IMR-90 (cell line): ENCODE data around the gene JMJD7. TPM values are rescaled to one million over a fixed set of nuclear protein-coding genes. Genes with fewer than 3 reads are reported as not detected.

ENCODE experiments used
- ATAC-seq: fragments of 200-7000 bp; cut with Tn5 transposase; 2 replicates; pipeline ENCODE4 v1.9.1; 2020; ENCODE audit warnings: low read depth, mild to moderate bottlenecking, moderate library complexity
- BruUV-seq: library from RNA; stranded (reverse); fragments of 400-500 nt; replicated peaks from 2 replicates; lab custom pipeline; 2021; lab: Mats Ljungman, UMichigan
- CTCF ChIA-PET: fragments of 300-600 bp; formaldehyde crosslinking; extraction: SDS; loops from one replicate; lab custom pipeline; 2021; ENCODE audit warnings: antibody characterized with exemption; lab: Yijun Ruan, JAX
- POLR2A ChIA-PET: fragments of 300-600 bp; sonication (Branson Sonifier 250); formaldehyde crosslinking; loops from one replicate; lab custom pipeline; 2022; ENCODE audit warnings: antibody characterized with exemption; ENCODE audit not compliant: unreplicated experiment; lab: Charles Lee
- DNase-seq: peaks from one replicate; pipeline ENCODE4 v3.0.0; 2013
- H2AFZ ChIP-seq: replicated peaks from 2 replicates; pipeline ENCODE3; 2013; ENCODE audit warnings: low read length, mild to moderate bottlenecking; ENCODE audit not compliant: poor library complexity
- H2AK5ac ChIP-seq: 2 replicates; pipeline ENCODE4 v1.6.1; 2013; ENCODE audit warnings: low read depth, low read length, inconsistent platforms
- H2AK9ac ChIP-seq: replicated peaks from 2 replicates; pipeline ENCODE3; 2013; ENCODE audit warnings: mild to moderate bottlenecking, low read depth, low read length, moderate library complexity; ENCODE audit not compliant: poor library complexity
- H2BK120ac ChIP-seq: 2 replicates; pipeline ENCODE4 v1.6.1; 2013; ENCODE audit warnings: low read depth, low read length, inconsistent platforms
- H2BK15ac ChIP-seq: 3 replicates; pipeline ENCODE4 v1.6.1; 2013; ENCODE audit warnings: low read depth, low read length, inconsistent platforms
- H2BK20ac ChIP-seq: 2 replicates; pipeline ENCODE4 v1.6.1; 2013; ENCODE audit warnings: low read depth, mild to moderate bottlenecking, inconsistent platforms, low read length, moderate library complexity
- H2BK5ac ChIP-seq: 2 replicates; pipeline ENCODE4 v1.6.1; 2013; ENCODE audit warnings: mild to moderate bottlenecking, low read depth, low read length, inconsistent platforms; ENCODE audit not compliant: poor library complexity, severe bottlenecking
- H3K14ac ChIP-seq: replicated peaks from 2 replicates; pipeline ENCODE4 v1.6.1; 2013; ENCODE audit warnings: low read depth, low read length, inconsistent platforms
- H3K18ac ChIP-seq: 2 replicates; pipeline ENCODE4 v1.6.1; 2013; ENCODE audit warnings: low read depth, low read length, control low read depth
- H3K23ac ChIP-seq: 2 replicates; pipeline ENCODE4 v1.6.1; 2013; ENCODE audit warnings: low read depth, low read length, inconsistent platforms
- H3K27ac ChIP-seq: 2 replicates; pipeline ENCODE4 v1.5.1; 2013; ENCODE audit warnings: mild to moderate bottlenecking, control low read depth, low read length; ENCODE audit not compliant: insufficient read depth
- H3K27me3 ChIP-seq: 2 replicates; pipeline ENCODE4 v1.6.1; 2013; ENCODE audit warnings: low read length; ENCODE audit not compliant: control insufficient read depth, insufficient read depth
- H3K36me3 ChIP-seq: 2 replicates; pipeline ENCODE4 v1.6.1; 2013; ENCODE audit warnings: low read length, mixed read lengths; ENCODE audit not compliant: control insufficient read depth, insufficient read depth
- H3K4ac ChIP-seq: 2 replicates; pipeline ENCODE4 v1.6.1; 2013; ENCODE audit warnings: low read depth, low read length, inconsistent platforms
- H3K4me1 ChIP-seq: 2 replicates; pipeline ENCODE4 v1.6.1; 2013; ENCODE audit warnings: low read length, mixed read lengths; ENCODE audit not compliant: control insufficient read depth, insufficient read depth
- H3K4me2 ChIP-seq: 2 replicates; pipeline ENCODE4 v1.6.1; 2013; ENCODE audit warnings: low read depth, mild to moderate bottlenecking, control low read depth, low read length, moderate library complexity
- H3K4me3 ChIP-seq: 2 replicates; pipeline ENCODE4 v1.5.1; 2013; ENCODE audit warnings: low read depth, mild to moderate bottlenecking, control low read depth, low read length, moderate library complexity; ENCODE audit not compliant: insufficient read depth
- H3K56ac ChIP-seq: 2 replicates; pipeline ENCODE4 v1.6.1; 2013; ENCODE audit warnings: low read length, inconsistent platforms; ENCODE audit not compliant: insufficient read depth; ENCODE audit errors: extremely low read depth
- H3K79me1 ChIP-seq, 2 experiments: 2 replicates each; pipeline ENCODE4 v1.6.1; 2013; ENCODE audit warnings: low read length in 2 of 2, inconsistent platforms in 1 of 2, low read depth in 1 of 2
- H3K9ac ChIP-seq: 2 replicates; pipeline ENCODE4 v1.6.1; 2013; ENCODE audit warnings: low read depth, low read length, control low read depth
- H3K9me1 ChIP-seq: 2 replicates; pipeline ENCODE4 v1.6.1; 2013; ENCODE audit warnings: low read length, inconsistent platforms; ENCODE audit not compliant: insufficient read depth
- H3K9me3 ChIP-seq: 2 replicates; pipeline ENCODE4 v1.6.1; 2013; ENCODE audit warnings: low read length; ENCODE audit not compliant: control insufficient read depth, insufficient read depth
- H4K20me1 ChIP-seq: 2 replicates; pipeline ENCODE4 v1.6.1; 2013; ENCODE audit warnings: low read length, inconsistent platforms; ENCODE audit not compliant: insufficient read depth
- H4K5ac ChIP-seq: 2 replicates; pipeline ENCODE4 v1.6.1; 2013; ENCODE audit warnings: mild to moderate bottlenecking, low read depth, low read length, control low read depth
- H4K8ac ChIP-seq, 2 experiments: 2 replicates each; pipeline ENCODE4 v1.6.1; 2013; ENCODE audit warnings: low read depth in 2 of 2, low read length in 2 of 2, control low read depth in 1 of 2, inconsistent platforms in 1 of 2
- H4K91ac ChIP-seq: 2 replicates; pipeline ENCODE4 v1.6.1; 2013; ENCODE audit warnings: low read depth, low read length, inconsistent platforms; ENCODE audit not compliant: insufficient read depth
- BHLHE40 ChIP-seq: fragments of 150-350 bp; IDR thresholded peaks from 2 replicates; pipeline ENCODE4 v1.6.1; 2016; ENCODE audit warnings: mild to moderate bottlenecking, low read depth, low read length
- CEBPB ChIP-seq: IDR thresholded peaks from 2 replicates; pipeline ENCODE4 v1.6.1; 2012; ENCODE audit warnings: low read depth, low read length, improper control_type of control experiment
- CHD1 ChIP-seq: IDR thresholded peaks from 2 replicates; pipeline ENCODE4 v1.6.1; 2012; ENCODE audit warnings: low read depth, low read length, improper control_type of control experiment
- FOS ChIP-seq: fragments of 150-350 bp; IDR thresholded peaks from 2 replicates; pipeline ENCODE4 v1.6.1; 2016; ENCODE audit warnings: low read depth, low read length
- MAFK ChIP-seq: IDR thresholded peaks from 2 replicates; pipeline ENCODE4 v1.6.1; 2012; ENCODE audit warnings: low read depth, low read length, improper control_type of control experiment
- MAZ ChIP-seq: IDR thresholded peaks from 2 replicates; pipeline ENCODE4 v1.6.1; 2012; ENCODE audit warnings: low read depth, mild to moderate bottlenecking, low read length, improper control_type of control experiment, moderate library complexity, borderline replicate concordance
- MXI1 ChIP-seq: IDR thresholded peaks from 2 replicates; pipeline ENCODE4 v1.6.1; 2012; ENCODE audit warnings: low read depth, mild to moderate bottlenecking, low read length, moderate library complexity, borderline replicate concordance
- NFE2L2 ChIP-seq: fragments of 150-350 bp; IDR thresholded peaks from 2 replicates; pipeline ENCODE4 v1.6.1; 2016; ENCODE audit warnings: low read depth, mild to moderate bottlenecking, low read length
- POLR2A ChIP-seq: IDR thresholded peaks from 2 replicates; pipeline ENCODE4 v1.6.1; 2012; ENCODE audit warnings: mild to moderate bottlenecking, low read depth, low read length
- RAD21 ChIP-seq: IDR thresholded peaks from 2 replicates; pipeline ENCODE4 v1.6.1; 2012; ENCODE audit warnings: low read length, improper control_type of control experiment
- RCOR1 ChIP-seq: IDR thresholded peaks from 2 replicates; pipeline ENCODE4 v1.6.1; 2012; ENCODE audit warnings: mild to moderate bottlenecking, low read length, improper control_type of control experiment; ENCODE audit not compliant: insufficient replicate concordance
- RFX5 ChIP-seq: IDR thresholded peaks from 2 replicates; pipeline ENCODE4 v1.8.0; 2012; ENCODE audit warnings: low read depth, mild to moderate bottlenecking, low read length, moderate library complexity
- SMC3 ChIP-seq: fragments of 150-350 bp; IDR thresholded peaks from 2 replicates; pipeline ENCODE4 v1.6.1; 2016; ENCODE audit warnings: low read depth, mild to moderate bottlenecking, antibody characterized with exemption, low read length, moderate library complexity
- WGBS, 2 experiments: methylation state at CpG; one replicate each; pipeline versions ENCODE4 v1.1.5 to v1.1.7; 2013; ENCODE audit warnings: missing lambda C conversion rate in 2 of 2; ENCODE audit not compliant: insufficient read length in 1 of 2; ENCODE audit errors: extremely low coverage in 2 of 2; 5-methylcytosine and 5-hydroxymethylcytosine counted together
- dilution Hi-C: fragments of 300-500 bp; cut with HindIII; formaldehyde crosslinking; loops from one replicate; pipeline ENCODE4 v1.14.3; 2018; ENCODE audit warnings: low sequenced_read_pairs; ENCODE audit not compliant: unreplicated experiment
- in situ Hi-C: fragments of 300-500 bp; cut with MboI; formaldehyde crosslinking; loops from 3 replicates; pipeline ENCODE4 v1.14.3; 2019; ENCODE audit warnings: low sequenced_read_pairs, inconsistent platforms, mixed read lengths
- intact Hi-C: fragments of 100-400 bp; cut with micrococcal nuclease; formaldehyde crosslinking; loops from 2 replicates; pipeline ENCODE4 v1.10.0; 2022
- polyA plus RNA-seq, 3 experiments: library from polyadenylated mRNA; depleted of rRNA; stranded (reverse); fragments of >200 nt; gene quantifications; 2 replicates each; pipeline ENCODE4 v1.2.3, GENCODE V29; 2012; ENCODE audit warnings: low replicate concordance in 1 of 3
- total RNA-seq: library from RNA; depleted of rRNA; stranded (reverse); fragments of >200 nt; gene quantifications from 2 replicates; pipeline ENCODE4 v1.2.3, GENCODE V29; 2012
- TF ChIP-seq, protein P1 (sequence below): fragments of 150-350 bp; IDR thresholded peaks from 2 replicates; pipeline ENCODE4 v1.6.1; 2017; ENCODE audit warnings: mild to moderate bottlenecking, antibody characterized with exemption, low read length, low read depth
- TF ChIP-seq, protein P2 (sequence below): fragments of 150-350 bp; IDR thresholded peaks from 2 replicates; pipeline ENCODE4 v1.6.1; 2016; ENCODE audit warnings: low read depth, mild to moderate bottlenecking, low read length, moderate library complexity, borderline replicate concordance
- TF ChIP-seq, protein P3 (sequence below): conservative IDR thresholded peaks from 2 replicates; pipeline ENCODE4 v1.5.1; 2012; ENCODE audit warnings: mild to moderate bottlenecking, low read depth, low read length, improper control_type of control experiment

The JMJD7 gene
- total and polyA plus RNA-seq, 2 of the 4 experiments (the other 2 are of a cell fraction), result 5.0 to 6.3 TPM

DNA sequence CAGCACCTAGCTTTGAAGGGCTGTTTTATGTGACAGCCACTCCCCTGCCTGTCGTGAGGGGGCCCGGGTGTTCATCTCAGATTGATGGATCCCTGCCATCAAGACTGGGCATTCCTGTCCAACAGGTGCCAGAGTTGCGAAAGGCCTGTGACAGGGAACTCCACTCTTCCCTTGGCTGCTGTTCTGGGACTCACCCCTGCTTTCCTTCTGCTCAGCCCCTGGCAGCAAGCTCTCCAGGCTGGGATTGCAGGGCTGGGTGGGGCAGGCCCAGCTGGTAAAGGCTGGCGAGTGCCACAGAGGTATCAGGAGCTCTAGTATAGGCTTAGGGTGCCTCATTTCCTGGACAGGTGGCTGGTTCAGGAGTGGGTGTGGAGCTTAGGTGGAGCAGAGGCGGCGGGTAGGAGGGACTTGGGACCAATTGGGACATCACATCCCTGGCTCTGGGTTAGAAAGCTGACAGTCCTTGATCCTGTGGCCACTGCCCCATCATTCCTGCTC lies 10.6 kb downstream of the JMJD7 start, which contains the start of gene PLA2G4B:
Gene PLA2G4B, plus strand, starts transcription at position 448 of the 498 bp plus-strand sequence. CDS start 67 bp downstream, outside the sequence.
- Histone ChIP-seq H4K91ac (no peak within 1 kb of the TSS), H3K4ac (no peak within 1 kb of the TSS), H3K27ac (no peak within 1 kb of the TSS), H3K9ac (no peak within 1 kb of the TSS), H4K20me1 (peaks cover 14% of the 10 kb centered on the region), H3K27me3 (no peaks in the 10 kb centered on the region), H2BK15ac (no peak within 1 kb of the TSS), H3K36me3 (peaks cover 4% of the 10 kb centered on the region; the same call in 1 of the 2 replicates), H3K23ac (no peak within 1 kb of the TSS), H2BK120ac (no peak within 1 kb of the TSS), H2BK20ac (no peak within 1 kb of the TSS), H3K79me1 (peaks cover 0 to 3% of the 10 kb centered on the region in 2 experiments; a peak in 1 of 4 replicates), H3K56ac (no peak within 1 kb of the TSS), H3K18ac (no peak within 1 kb of the TSS), H4K5ac (no peak within 1 kb of the TSS), H3K9me1 (no peaks in the 10 kb centered on the region), H3K9me3 (no peaks in the 10 kb centered on the region), H2AFZ (no peak within 1 kb of the TSS), H2AK9ac (peak within 1 kb of the TSS; percentile 1), H4K8ac (no peak within 1 kb of the TSS), H3K4me1 (no peaks in the 10 kb centered on the region), H3K4me2 (no peak within 1 kb of the TSS), H2AK5ac (no peak within 1 kb of the TSS), H3K4me3 (no peak within 1 kb of the TSS), H3K14ac (no peak within 1 kb of the TSS), H2BK5ac (no peak within 1 kb of the TSS)
- intact Hi-C loops (no loop called here), in situ Hi-C loops (no loop called here), dilution Hi-C loops (no loop called here)
- ATAC-seq, result no peak
- no TSS peak for BruUV-seq
- ChIA-PET POLR2A (no interaction called here), CTCF (no interaction called here)
- WGBS, 2 experiments, result 93% methylated on average over 2 of the region's 6 CpGs; no CpG with 5 or more reads in 1 of the 2 experiments
- TF ChIP-seq, protein P1, sequence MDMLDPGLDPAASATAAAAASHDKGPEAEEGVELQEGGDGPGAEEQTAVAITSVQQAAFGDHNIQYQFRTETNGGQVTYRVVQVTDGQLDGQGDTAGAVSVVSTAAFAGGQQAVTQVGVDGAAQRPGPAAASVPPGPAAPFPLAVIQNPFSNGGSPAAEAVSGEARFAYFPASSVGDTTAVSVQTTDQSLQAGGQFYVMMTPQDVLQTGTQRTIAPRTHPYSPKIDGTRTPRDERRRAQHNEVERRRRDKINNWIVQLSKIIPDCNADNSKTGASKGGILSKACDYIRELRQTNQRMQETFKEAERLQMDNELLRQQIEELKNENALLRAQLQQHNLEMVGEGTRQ, result no peak
- TF ChIP-seq MXI1, result no peak
- no peak for TF ChIP-seq POLR2A
- TF ChIP-seq BHLHE40, result no peak
- no peak for TF ChIP-seq RCOR1
- no peak for TF ChIP-seq MAFK
- TF ChIP-seq FOS, result no peak
- no peak for TF ChIP-seq CEBPB
- TF ChIP-seq, protein P2, sequence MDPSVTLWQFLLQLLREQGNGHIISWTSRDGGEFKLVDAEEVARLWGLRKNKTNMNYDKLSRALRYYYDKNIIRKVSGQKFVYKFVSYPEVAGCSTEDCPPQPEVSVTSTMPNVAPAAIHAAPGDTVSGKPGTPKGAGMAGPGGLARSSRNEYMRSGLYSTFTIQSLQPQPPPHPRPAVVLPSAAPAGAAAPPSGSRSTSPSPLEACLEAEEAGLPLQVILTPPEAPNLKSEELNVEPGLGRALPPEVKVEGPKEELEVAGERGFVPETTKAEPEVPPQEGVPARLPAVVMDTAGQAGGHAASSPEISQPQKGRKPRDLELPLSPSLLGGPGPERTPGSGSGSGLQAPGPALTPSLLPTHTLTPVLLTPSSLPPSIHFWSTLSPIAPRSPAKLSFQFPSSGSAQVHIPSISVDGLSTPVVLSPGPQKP, result no peak
- TF ChIP-seq, protein P3, sequence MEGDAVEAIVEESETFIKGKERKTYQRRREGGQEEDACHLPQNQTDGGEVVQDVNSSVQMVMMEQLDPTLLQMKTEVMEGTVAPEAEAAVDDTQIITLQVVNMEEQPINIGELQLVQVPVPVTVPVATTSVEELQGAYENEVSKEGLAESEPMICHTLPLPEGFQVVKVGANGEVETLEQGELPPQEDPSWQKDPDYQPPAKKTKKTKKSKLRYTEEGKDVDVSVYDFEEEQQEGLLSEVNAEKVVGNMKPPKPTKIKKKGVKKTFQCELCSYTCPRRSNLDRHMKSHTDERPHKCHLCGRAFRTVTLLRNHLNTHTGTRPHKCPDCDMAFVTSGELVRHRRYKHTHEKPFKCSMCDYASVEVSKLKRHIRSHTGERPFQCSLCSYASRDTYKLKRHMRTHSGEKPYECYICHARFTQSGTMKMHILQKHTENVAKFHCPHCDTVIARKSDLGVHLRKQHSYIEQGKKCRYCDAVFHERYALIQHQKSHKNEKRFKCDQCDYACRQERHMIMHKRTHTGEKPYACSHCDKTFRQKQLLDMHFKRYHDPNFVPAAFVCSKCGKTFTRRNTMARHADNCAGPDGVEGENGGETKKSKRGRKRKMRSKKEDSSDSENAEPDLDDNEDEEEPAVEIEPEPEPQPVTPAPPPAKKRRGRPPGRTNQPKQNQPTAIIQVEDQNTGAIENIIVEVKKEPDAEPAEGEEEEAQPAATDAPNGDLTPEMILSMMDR, result no peak
- no peak for TF ChIP-seq SMC3
- no peak for TF ChIP-seq MAZ
- no peak for TF ChIP-seq CHD1
- no peak for TF ChIP-seq RAD21
- no peak for TF ChIP-seq NFE2L2
- TF ChIP-seq RFX5, result no peak
- DNase-seq, result no peak
